NCI-H1436 treated with DMSO at 0.1 percent for 48 hours (cell line): Measurements from ENCODE around the gene P3H3.

Experiments
- DNase-seq: peaks from one replicate; lab custom pipeline; 2025; lab: John Stamatoyannopoulos, UW

P3H3 gene

GRCh38 chr12:6807170-6807569 lies 21.0 kb upstream of the P3H3 start:
- no peak for DNase-seq

- DNase-seq, result no peak
Observed at GRCh38 chr12:6809056-6809455, 19.2 kb upstream of the P3H3 start.

GRCh38 chr12:6810758-6811157 lies 17.4 kb upstream of the P3H3 start:
- DNase-seq, result no peak

- DNase-seq, result no peak
Observed at GRCh38 chr12:6813363-6813762, 14.8 kb upstream of the P3H3 start.

- no peak for DNase-seq
Observed at GRCh38 chr12:6816598-6816997, 11.6 kb upstream of the P3H3 start.

- no peak for DNase-seq
Observed at GRCh38 chr12:6817098-6817497, 11.1 kb upstream of the P3H3 start.

GRCh38 chr12:6817662-6818157 lies 10.5 kb upstream of the P3H3 start:
- no peak for DNase-seq

- DNase-seq, result no peak
Observed at GRCh38 chr12:6818222-6818621, 10.0 kb upstream of the P3H3 start.

GRCh38 chr12:6818645-6819044 lies 9.6 kb upstream of the P3H3 start:
- DNase-seq, result no peak

GRCh38 chr12:6819106-6820030 lies 8.8 kb upstream of the P3H3 start:
- DNase-seq, result no peak

- DNase-seq, result no peak
Observed at GRCh38 chr12:6820166-6820565, 8.0 kb upstream of the P3H3 start.

- DNase-seq, result no peak
Observed at GRCh38 chr12:6821591-6822425, 6.4 kb upstream of the P3H3 start, which contains the start of gene GPR162. TSS of gene GPR162 (plus strand) at chr12:6821821. CDS start at chr12:6823899, 2,078 bp downstream.

- DNase-seq, result no peak
Observed at GRCh38 chr12:6822426-6823135, 5.6 kb upstream of the P3H3 start.

- DNase-seq, result no peak
Observed at GRCh38 chr12:6823182-6824084, 4.8 kb upstream of the P3H3 start.

GRCh38 chr12:6824085-6824775 lies 4.0 kb upstream of the P3H3 start:
- DNase-seq, result no peak

GRCh38 chr12:6824901-6825381 lies 3.3 kb upstream of the P3H3 start:
- no peak for DNase-seq

- DNase-seq, result peak; percentile 11
Observed at GRCh38 chr12:6825398-6826124, 2.6 kb upstream of the P3H3 start.

GRCh38 chr12:6826125-6826733 lies 2.0 kb upstream of the P3H3 start:
- no peak for DNase-seq
